K562 (cell line): ENCODE data around the gene ERCC4. TPM values are rescaled to one million over a fixed set of nuclear protein-coding genes. Genes with fewer than 3 reads are reported as not detected.

ENCODE experiments used
- ATAC-seq: fragments of 200-7000 bp; cut with Tn5 transposase; 3 replicates; pipeline ENCODE4 v1.9.1; 2020; ENCODE audit warnings: moderate library complexity
- BruUV-seq: library from RNA; stranded (reverse); fragments of 400-500 nt; replicated peaks from 2 replicates; lab custom pipeline; 2021; lab: Mats Ljungman, UMichigan
- CTCF ChIA-PET: fragments of 300-600 bp; formaldehyde crosslinking; extraction: SDS; loops from one replicate; lab custom pipeline; 2021; ENCODE audit warnings: low intra/inter-chr PET ratio; lab: Yijun Ruan, JAX
- POLR2A ChIA-PET: fragments of 300-600, 350-650 bp; sonication (Branson Sonifier 250); formaldehyde crosslinking; extraction: SDS; loops from one replicate; lab custom pipeline; 2021; ENCODE audit warnings: antibody characterized with exemption, inconsistent platforms; lab: Yijun Ruan, JAX
- DNase-seq, 4 experiments: peaks; one replicate each; pipeline versions ENCODE4 v3.0.0 to v3.0.0-alpha.2; 2011 to 2018; ENCODE audit warnings: low spot score in 3 of 4, mixed read lengths in 3 of 4; ENCODE audit errors: extremely low read depth in 1 of 4
- FAIRE-seq: peaks from 2 replicates; lab custom pipeline; 2011; peaks lifted over from hg19 to GRCh38; lab: Jason Lieb, UNC
- H2AFZ ChIP-seq: 2 replicates; pipeline ENCODE4 v1.6.0; 2011; ENCODE audit warnings: low read depth, low read length, control low read depth, inconsistent platforms
- H3K27ac ChIP-seq: fragments of 200-600 bp; 3 replicates; pipeline ENCODE4 v1.8.0; 2011; ENCODE audit warnings: low read depth, mild to moderate bottlenecking, control low read depth, inconsistent platforms, low read length, moderate library complexity, mixed read lengths; ENCODE audit errors: extremely low read depth
- H3K27me3 ChIP-seq, 2 experiments: fragments of 300-600 bp in 1 of 2; 2 replicates in 1 of 2; 3 replicates in 1 of 2; pipeline versions ENCODE4 v1.6.0 to v1.8.0; 2011; ENCODE audit warnings: inconsistent platforms in 2 of 2, low read length in 2 of 2, mild to moderate bottlenecking in 1 of 2, mixed read lengths in 1 of 2, moderate library complexity in 1 of 2; ENCODE audit not compliant: control insufficient read depth in 2 of 2, insufficient read depth in 2 of 2
- H3K36me3 ChIP-seq: fragments of 300-600 bp; 3 replicates; pipeline ENCODE4 v1.8.0; 2011; ENCODE audit warnings: mild to moderate bottlenecking, low read length, inconsistent platforms; ENCODE audit not compliant: control insufficient read depth, insufficient read depth
- H3K4me1 ChIP-seq, 2 experiments: fragments of 200-600 bp in 1 of 2; replicated peaks in 1 of 2; 2 replicates in 1 of 2; 3 replicates in 1 of 2; pipeline versions ENCODE4 v1.5.1 to v1.8.0; 2011; ENCODE audit warnings: inconsistent platforms in 2 of 2, low read length in 2 of 2, mild to moderate bottlenecking in 1 of 2, mixed read lengths in 1 of 2, moderate library complexity in 1 of 2; ENCODE audit not compliant: control insufficient read depth in 2 of 2, insufficient read depth in 2 of 2
- H3K4me2 ChIP-seq: 2 replicates; pipeline ENCODE4 v1.6.1; 2011; ENCODE audit warnings: low read length, control low read depth, inconsistent platforms, mixed read lengths; ENCODE audit not compliant: insufficient read depth
- H3K4me3 ChIP-seq: fragments of 200-600 bp; sonication (generic), shearing (Covaris generic); 2 replicates; pipeline ENCODE4 v1.5.1; 2016; ENCODE audit warnings: control low read depth, inconsistent platforms
- H3K79me2 ChIP-seq: fragments of 200-600 bp; 3 replicates; pipeline ENCODE4 v1.8.0; 2011; ENCODE audit warnings: low read length, inconsistent platforms; ENCODE audit not compliant: control insufficient read depth, insufficient read depth
- H3K9ac ChIP-seq, 2 experiments: 2 replicates each; pipeline versions ENCODE4 v1.6.0 to v1.6.1; 2011; ENCODE audit warnings: low read depth in 2 of 2, low read length in 2 of 2, control low read depth in 1 of 2, inconsistent platforms in 1 of 2, mild to moderate bottlenecking in 1 of 2, mixed read lengths in 1 of 2; ENCODE audit not compliant: insufficient read depth in 1 of 2
- H3K9me1 ChIP-seq: one replicate; pipeline ENCODE4 v1.6.0; 2011; ENCODE audit warnings: inconsistent platforms, mild to moderate bottlenecking, low read length, moderate library complexity; ENCODE audit not compliant: control insufficient read depth, insufficient read depth
- H3K9me3 ChIP-seq: replicated peaks from 2 replicates; pipeline ENCODE4 v1.5.1; 2011; ENCODE audit warnings: low read depth, low read length, inconsistent platforms; ENCODE audit not compliant: control insufficient read depth, insufficient read depth
- H4K20me1 ChIP-seq: replicated peaks from 2 replicates; pipeline ENCODE4 v1.6.1; 2011; ENCODE audit warnings: low read length, inconsistent platforms, mixed read lengths; ENCODE audit not compliant: control insufficient read depth, insufficient read depth
- C11orf30 ChIP-seq: fragments of 450-650 bp; IDR thresholded peaks from 2 replicates; pipeline ENCODE4 v1.6.1; 2016; ENCODE audit warnings: low read depth, mild to moderate bottlenecking
- CBFA2T2 ChIP-seq: fragments of 450-650 bp; conservative IDR thresholded peaks from 2 replicates; pipeline ENCODE4 v1.6.1; 2017; ENCODE audit warnings: mild to moderate bottlenecking
- CREB3L1 ChIP-seq: fragments of 450-650 bp; IDR thresholded peaks from 2 replicates; pipeline ENCODE4 v1.6.1; 2014; ENCODE audit warnings: low read depth, mild to moderate bottlenecking, moderate library complexity, borderline replicate concordance
- DMBX1 ChIP-seq: fragments of 250-450 bp; sonication (Bioruptor Pico); IDR thresholded peaks from 2 replicates; pipeline ENCODE4 v1.8.0; 2022; ENCODE audit warnings: inconsistent platforms, mild to moderate bottlenecking, moderate library complexity, borderline replicate concordance
- MCM2 ChIP-seq: fragments of 450-650 bp; IDR thresholded peaks from 2 replicates; pipeline ENCODE4 v1.6.1; 2017; ENCODE audit warnings: low read depth, mild to moderate bottlenecking
- NCOA1 ChIP-seq: fragments of 450-650 bp; IDR thresholded peaks from 2 replicates; pipeline ENCODE4 v1.6.1; 2016; ENCODE audit warnings: low read depth
- PML ChIP-seq: IDR thresholded peaks from 2 replicates; pipeline ENCODE4 v1.6.1; 2012; ENCODE audit warnings: low read length, inconsistent platforms
- POLR3G ChIP-seq: IDR thresholded peaks from 2 replicates; pipeline ENCODE4 v1.6.1; 2011; ENCODE audit not compliant: insufficient read length, insufficient replicate concordance; ENCODE audit errors: extremely low read depth
- PTBP1 ChIP-seq: fragments of 200-400 bp; formaldehyde crosslinking; IDR thresholded peaks from 2 replicates; pipeline ENCODE4 v1.6.1; 2017; ENCODE audit warnings: low read depth, low read length
- PURB ChIP-seq: sonication (generic); formaldehyde crosslinking; IDR thresholded peaks from 2 replicates; pipeline ENCODE4 v1.9.0; 2021; ENCODE audit warnings: low read depth, mild to moderate bottlenecking, missing genetic modification reagents
- SIN3A ChIP-seq, 2 experiments: fragments of 150-350 bp in 1 of 2; IDR thresholded peaks; 2 replicates each; pipeline ENCODE4 v1.6.1; 2011 to 2016; ENCODE audit warnings: borderline replicate concordance in 2 of 2, low read depth in 2 of 2, low read length in 2 of 2, mild to moderate bottlenecking in 2 of 2, moderate library complexity in 2 of 2; ENCODE audit not compliant: control insufficient read depth in 1 of 2
- SMARCA5 ChIP-seq: fragments of 450-650 bp; IDR thresholded peaks from 2 replicates; pipeline ENCODE4 v1.6.1; 2016
- SMARCE1 ChIP-seq: fragments of 450-650 bp; IDR thresholded peaks from 2 replicates; pipeline ENCODE4 v1.7.1; 2016; ENCODE audit warnings: mild to moderate bottlenecking
- SUPT5H ChIP-seq: fragments of 450-650 bp; IDR thresholded peaks from 2 replicates; pipeline ENCODE4 v1.6.1; 2016
- TCF7L2 ChIP-seq: fragments of 150-350 bp; IDR thresholded peaks from 2 replicates; pipeline ENCODE4 v1.6.1; 2016; ENCODE audit warnings: low read depth, mild to moderate bottlenecking, low read length, moderate library complexity
- TEAD2 ChIP-seq: fragments of 450-650 bp; IDR thresholded peaks from 2 replicates; pipeline ENCODE4 v1.6.1; 2016; ENCODE audit warnings: missing genetic modification characterization, control low read depth, missing compliant biosample characterization
- ZNF124 ChIP-seq: sonication (generic); formaldehyde crosslinking; IDR thresholded peaks from 2 replicates; pipeline ENCODE4 v1.8.1; 2022; ENCODE audit warnings: missing genetic modification reagents
- ZNF146 ChIP-seq: IDR thresholded peaks from one replicate; pipeline ENCODE4 v1.6.1; 2018; ENCODE audit warnings: missing compliant biosample characterization; ENCODE audit not compliant: unreplicated experiment
- WGBS: fragments of 100-300 bp; shearing (Covaris generic); methylation state at CpG from one replicate; pipeline ENCODE4 v1.1.6; 2016; ENCODE audit warnings: low coverage, mixed read lengths; ENCODE audit not compliant: insufficient coverage; ENCODE audit errors: missing lambda C conversion rate; 5-methylcytosine and 5-hydroxymethylcytosine counted together
- in situ Hi-C: fragments of 300-500 bp; cut with MboI; formaldehyde crosslinking; loops from 4 replicates; pipeline ENCODE4 v1.15.0; 2018; ENCODE audit warnings: inconsistent platforms, mixed read lengths
- intact Hi-C: fragments of 100-400 bp; cut with micrococcal nuclease; formaldehyde crosslinking; loops from 2 replicates; pipeline ENCODE4 v1.14.2; 2022
- polyA plus RNA-seq, 8 experiments: library from polyadenylated mRNA; depleted of rRNA in 4 of 8; stranded (reverse) in 5 of 8; unstranded in 3 of 8; fragments of >200 nt; fragmentation: Nextera tagmentation in 2 of 8; fragmentation: Illumina TruSeq in 1 of 8; extraction: Ambion mirVana in 2 of 8; extraction: Trizol in 1 of 8; gene quantifications; 2 replicates each; pipeline versions ENCODE4 v1.2.1 to v1.2.3, GENCODE V29; 2011 to 2014; ENCODE audit warnings: inconsistent platforms in 1 of 8, missing spikeins in 1 of 8
- total RNA-seq, 7 experiments: library from RNA; depleted of rRNA in 6 of 7; stranded (reverse); fragments of >200 nt in 6 of 7; fragmentation: Illumina TruSeq in 2 of 7; extraction: Trizol in 2 of 7; gene quantifications; 2 replicates each; pipeline versions ENCODE4 v1.2.1 to v1.2.3, GENCODE V29; 2011 to 2021; ENCODE audit warnings: low replicate concordance in 1 of 7
- TF ChIP-seq, protein P1 (sequence below): sonication (generic); formaldehyde crosslinking; IDR thresholded peaks from 2 replicates; pipeline ENCODE4 v1.8.0; 2022; ENCODE audit warnings: mild to moderate bottlenecking, missing genetic modification reagents, borderline replicate concordance

ERCC4 gene
- total and polyA plus RNA-seq, 9 of the 15 experiments (the other 6 are each of a cell fraction or from before 2014, with no cell fraction given): 3.7 to 10.5 (median 6.0) TPM

GRCh38 chr16:13896543-13897182 is 23.3 kb upstream of the ERCC4 start (continued):
- no peak for TF ChIP-seq SIN3A (IDR thresholded peaks at IDR 0.05; ENCODE audit: borderline replicate concordance in 2 of 2, control insufficient read depth in 1 of 2, low read depth in 2 of 2, low read length in 2 of 2)
- TF ChIP-seq SMARCA5: peak; percentile 83; the same call in 1 of the 2 replicates
- 0 out of 2 replicates have a peak, but pooled peaks have one; percentile 37 for TF ChIP-seq PTBP1

DNA sequence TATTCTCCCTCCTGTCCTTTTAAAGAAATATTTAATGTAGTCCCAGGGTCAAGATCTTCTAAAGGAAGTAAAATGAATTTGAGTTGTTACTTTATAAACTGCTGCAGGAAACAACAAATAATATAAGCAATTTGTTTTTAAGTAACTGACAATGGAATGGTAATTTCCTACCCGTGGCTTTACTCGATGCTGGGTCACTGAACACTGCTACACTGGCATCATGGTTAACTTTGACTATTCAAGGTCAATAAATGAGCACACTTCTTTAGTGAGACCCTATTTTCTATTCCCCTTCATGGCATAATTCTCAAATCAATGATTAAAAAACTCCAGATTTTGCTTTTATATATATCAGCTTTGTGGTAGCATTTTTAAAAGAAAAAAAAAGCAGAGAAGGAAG is 22.1 kb upstream of the ERCC4 start:
- in situ Hi-C loops (no loop called here), intact Hi-C loops (no loop called here)
- Histone ChIP-seq H2AFZ (no peak overlapping the region), H3K27ac (no peak overlapping the region), H3K79me2 (no peaks in the 10 kb centered on the region), H3K9me1 (no peaks in the 10 kb centered on the region), H3K4me1 (no peaks in the 10 kb centered on the region), H4K20me1 (no peaks in the 10 kb centered on the region), H3K27me3 (peaks cover 0 to 2% of the 10 kb centered on the region in 2 experiments; a peak in 1 of 5 replicates), H3K36me3 (no peaks in the 10 kb centered on the region), H3K4me3 (no peak overlapping the region), H3K9me3 (peaks cover 5% of the 10 kb centered on the region; the same call in 1 of the 2 replicates), H3K4me2 (no peak overlapping the region), H3K9ac (no peak overlapping the region)
- POLR2A ChIA-PET: no interaction called here
- no TSS peak for BruUV-seq
- FAIRE-seq (no peak), ATAC-seq (no peak), DNase-seq (no peak)
- 0% methylated on average over 2 of the region's 2 CpGs for WGBS
- CTCF ChIA-PET: no interaction called here
- TF ChIP-seq C11orf30 (no peak), PURB (CRISPR knock-in tag) (no peak), NCOA1 (no peak), CREB3L1 (no peak), TCF7L2 (no peak), MCM2 (no peak), SUPT5H (no peak), POLR3G (no peak), PML (no peak), SMARCE1 (no peak), DMBX1 (CRISPR knock-in tag) (no peak), ZNF146 (CRISPR knock-in tag) (no peak), CBFA2T2 (no peak), ZNF124 (no peak), TEAD2 (tag) (no peak)
- TF ChIP-seq, protein P1, sequence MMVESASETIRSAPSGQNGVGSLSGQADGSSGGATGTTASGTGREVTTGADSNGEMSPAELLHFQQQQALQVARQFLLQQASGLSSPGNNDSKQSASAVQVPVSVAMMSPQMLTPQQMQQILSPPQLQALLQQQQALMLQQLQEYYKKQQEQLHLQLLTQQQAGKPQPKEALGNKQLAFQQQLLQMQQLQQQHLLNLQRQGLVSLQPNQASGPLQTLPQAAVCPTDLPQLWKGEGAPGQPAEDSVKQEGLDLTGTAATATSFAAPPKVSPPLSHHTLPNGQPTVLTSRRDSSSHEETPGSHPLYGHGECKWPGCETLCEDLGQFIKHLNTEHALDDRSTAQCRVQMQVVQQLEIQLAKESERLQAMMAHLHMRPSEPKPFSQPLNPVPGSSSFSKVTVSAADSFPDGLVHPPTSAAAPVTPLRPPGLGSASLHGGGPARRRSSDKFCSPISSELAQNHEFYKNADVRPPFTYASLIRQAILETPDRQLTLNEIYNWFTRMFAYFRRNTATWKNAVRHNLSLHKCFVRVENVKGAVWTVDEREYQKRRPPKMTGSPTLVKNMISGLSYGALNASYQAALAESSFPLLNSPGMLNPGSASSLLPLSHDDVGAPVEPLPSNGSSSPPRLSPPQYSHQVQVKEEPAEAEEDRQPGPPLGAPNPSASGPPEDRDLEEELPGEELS (CRISPR knock-in tag): no peak
